GM18519 (cell line): Measurements from ENCODE around the gene CD300LG.
"Not testable (repeated sequence)": the region's sequence is repeated elsewhere in the genome, so short reads cannot be mapped to it uniquely, and the experiment has no call there.

Source experiments
- ATAC-seq: cut with Tn5 transposase; IDR thresholded peaks from one replicate; pipeline ENCODE4 v1.9.1; 2021; ENCODE audit warnings: mild to moderate bottlenecking, moderate library complexity; ENCODE audit not compliant: unreplicated experiment, low FRiP score

CD300LG gene

GRCh38 chr17:43823350-43824084, 23.5 kb upstream of the CD300LG start:
- no peak for ATAC-seq

DNA sequence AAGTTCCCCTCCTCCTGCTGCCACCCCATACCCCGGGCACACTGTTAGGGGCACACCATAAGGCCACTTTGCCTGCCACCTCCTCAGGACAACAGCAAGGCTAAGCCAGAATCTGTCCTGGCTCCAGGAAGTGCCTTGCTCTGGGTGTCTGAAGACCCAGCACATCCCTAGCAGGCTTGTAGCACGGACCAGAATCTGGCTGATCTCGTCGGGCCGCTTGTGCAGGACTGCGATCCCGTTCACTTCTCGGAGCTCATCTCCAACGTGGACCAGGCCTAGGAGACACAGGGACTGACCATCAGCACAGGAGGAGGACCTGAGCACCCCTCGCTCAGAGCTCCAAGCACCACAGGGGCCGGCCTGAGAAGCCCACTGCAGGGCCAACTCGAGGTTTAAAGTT, 21.4 kb upstream of the CD300LG start:
- ATAC-seq: no peak

- ATAC-seq: no peak
Observed at GRCh38 chr17:43826206-43826605, 20.8 kb upstream of the CD300LG start.

DNA sequence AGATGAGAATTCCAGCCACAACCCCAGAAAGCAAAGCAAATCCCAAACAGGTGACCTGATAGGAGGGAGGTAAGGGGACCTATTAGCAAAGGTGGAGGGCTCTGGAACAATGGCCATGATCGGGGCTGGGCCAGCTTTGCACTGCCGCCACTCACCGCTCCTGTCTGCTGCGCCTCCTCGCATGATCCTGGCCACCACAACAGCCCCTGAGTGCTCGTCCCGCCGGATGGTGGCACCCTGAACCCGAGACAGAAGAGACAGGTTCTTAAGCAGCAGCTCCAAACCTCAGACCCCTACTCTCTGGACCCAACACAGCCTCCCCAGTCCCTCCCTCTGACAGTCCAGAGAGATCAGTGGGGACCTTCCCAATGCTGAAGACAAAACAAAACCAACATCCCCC, 19.4 kb upstream of the CD300LG start:
- ATAC-seq: no peak

DNA sequence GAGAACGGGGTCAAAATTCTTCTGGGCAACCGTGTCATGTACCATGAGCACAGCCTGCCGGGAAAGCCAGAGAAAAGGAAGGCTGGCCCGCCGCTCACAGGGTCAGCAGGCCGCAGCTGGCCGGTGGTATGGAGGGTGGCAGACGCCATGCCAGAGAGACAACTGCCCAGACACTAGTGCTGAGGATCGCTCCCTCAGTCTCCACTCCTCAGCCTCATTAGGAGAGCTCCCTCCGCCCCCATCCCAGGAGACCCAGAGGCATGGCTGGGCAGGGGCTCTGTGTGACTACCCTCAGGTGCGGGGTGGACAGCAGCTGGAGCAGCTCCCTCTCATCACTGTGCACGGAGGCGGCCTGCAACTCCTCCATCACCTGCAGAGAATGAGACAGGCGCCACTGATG, 17.2 kb upstream of the CD300LG start:
- no peak for ATAC-seq

GRCh38 chr17:43830510-43831140, 16.4 kb upstream of the CD300LG start:
- no peak for ATAC-seq

- ATAC-seq: no peak
Observed at GRCh38 chr17:43831633-43832032, 15.3 kb upstream of the CD300LG start.

DNA sequence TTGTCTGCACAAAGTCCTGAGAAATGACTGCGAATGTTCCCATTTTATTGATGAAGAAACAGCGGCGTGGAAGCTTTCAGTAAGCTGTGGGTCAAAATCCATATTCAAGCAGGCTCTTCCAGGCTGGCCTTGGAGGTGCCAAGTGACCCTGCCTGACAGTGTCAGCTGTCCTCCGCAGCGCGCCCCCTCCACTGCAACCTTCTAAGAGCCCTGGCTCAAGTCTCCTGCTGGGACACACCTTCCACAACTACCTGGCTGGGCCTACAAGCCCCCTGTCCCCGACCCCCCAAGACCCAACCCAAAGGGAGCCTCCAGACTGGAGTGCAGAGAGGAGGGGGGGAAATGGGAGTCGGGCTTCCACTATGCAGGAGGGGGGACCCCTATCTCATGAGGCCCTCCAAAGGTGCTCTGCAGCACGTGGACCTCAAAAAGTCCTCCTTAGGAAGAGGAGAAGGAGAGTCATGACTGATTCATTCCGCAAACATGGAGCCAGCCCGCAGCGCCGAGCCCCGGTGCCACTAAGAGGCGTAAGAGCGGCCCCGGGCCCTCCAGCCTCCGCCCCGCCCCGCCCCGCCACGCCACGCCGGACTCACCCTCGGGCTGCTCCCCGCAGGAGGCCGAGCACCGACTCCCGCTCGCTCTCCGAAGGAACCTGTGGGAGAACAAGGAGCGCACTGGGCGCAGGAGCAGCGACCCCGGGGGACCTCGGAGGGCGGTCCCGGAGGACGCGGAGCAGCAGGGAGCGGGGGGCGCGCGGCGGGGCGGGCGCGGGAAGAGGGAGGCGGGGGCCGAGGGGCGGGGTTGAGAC, 14.6 kb upstream of the CD300LG start:
- ATAC-seq: no peak

GRCh38 chr17:43832976-43833829, 13.8 kb upstream of the CD300LG start, which contains the start of gene MPP3:
Gene MPP3, minus strand, starts transcription at chr17:43833146. Its CDS starts 1,240 bp downstream, at chr17:43831906.
- ATAC-seq: no peak

GRCh38 chr17:43834106-43834505, 12.9 kb upstream of the CD300LG start:
- no peak for ATAC-seq

GRCh38 chr17:43839670-43840108, 7.3 kb upstream of the CD300LG start:
- ATAC-seq: no peak

GRCh38 chr17:43840814-43841213, 6.2 kb upstream of the CD300LG start:
- ATAC-seq: no peak

DNA sequence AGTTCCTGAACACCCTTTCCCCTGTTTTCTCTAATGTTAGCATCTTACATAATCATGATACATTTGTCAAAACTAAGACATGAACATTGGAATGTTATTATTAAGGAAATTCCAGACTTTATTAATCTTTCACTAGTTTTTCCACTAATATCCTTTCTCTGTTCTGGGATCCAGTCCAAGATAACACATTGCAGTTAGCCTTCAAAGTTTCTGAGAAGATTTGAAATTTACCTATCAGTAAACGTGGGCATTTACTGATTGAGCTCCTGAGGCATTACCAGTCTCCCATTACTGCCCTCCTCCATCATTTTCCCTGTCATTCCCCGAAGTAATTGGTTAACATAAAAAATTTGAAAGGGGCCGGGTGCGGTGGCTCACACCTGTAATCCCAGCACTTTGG, 5.7 kb upstream of the CD300LG start:
- ATAC-seq: no peak

GRCh38 chr17:43842091-43842974, 4.6 kb upstream of the CD300LG start:
- ATAC-seq: not testable (repeated sequence)

DNA sequence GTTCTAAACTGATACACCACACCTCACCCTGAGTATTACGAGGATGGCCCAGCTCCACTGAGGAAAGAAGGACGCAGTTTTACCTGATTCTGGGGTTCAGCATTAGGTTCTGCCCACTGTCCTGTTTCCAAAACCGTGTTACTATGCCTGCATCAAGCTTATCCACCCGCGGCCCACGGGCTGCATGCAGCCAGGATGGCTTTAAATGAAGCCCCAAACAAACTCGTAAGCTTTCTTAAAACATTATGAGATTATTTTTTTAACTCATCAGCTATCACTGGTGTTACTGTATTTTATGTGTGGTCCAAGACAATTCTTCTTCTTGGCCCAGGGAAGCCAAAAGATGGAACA, 4.0 kb upstream of the CD300LG start:
- ATAC-seq: no peak

DNA sequence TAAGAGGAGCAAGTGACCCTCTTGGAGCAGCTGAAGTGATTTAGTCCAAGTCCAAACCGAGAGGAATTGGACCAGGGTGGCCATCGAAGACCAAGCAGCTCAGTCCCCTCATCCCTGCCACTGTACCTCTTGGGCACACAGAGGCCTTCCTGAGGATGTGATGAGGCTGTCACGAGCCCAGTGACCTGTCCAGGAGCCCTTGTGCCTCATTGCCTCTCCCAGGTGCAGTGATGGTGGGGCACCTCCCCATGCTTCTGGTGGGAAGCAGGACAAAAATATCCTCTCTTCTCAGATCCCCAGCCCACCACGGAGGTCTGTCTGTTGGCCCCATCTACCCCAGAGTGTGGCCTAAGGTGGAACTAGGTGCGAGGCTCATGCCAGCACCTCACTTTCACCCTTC, 2.7 kb upstream of the CD300LG start:
- ATAC-seq: no peak

DNA sequence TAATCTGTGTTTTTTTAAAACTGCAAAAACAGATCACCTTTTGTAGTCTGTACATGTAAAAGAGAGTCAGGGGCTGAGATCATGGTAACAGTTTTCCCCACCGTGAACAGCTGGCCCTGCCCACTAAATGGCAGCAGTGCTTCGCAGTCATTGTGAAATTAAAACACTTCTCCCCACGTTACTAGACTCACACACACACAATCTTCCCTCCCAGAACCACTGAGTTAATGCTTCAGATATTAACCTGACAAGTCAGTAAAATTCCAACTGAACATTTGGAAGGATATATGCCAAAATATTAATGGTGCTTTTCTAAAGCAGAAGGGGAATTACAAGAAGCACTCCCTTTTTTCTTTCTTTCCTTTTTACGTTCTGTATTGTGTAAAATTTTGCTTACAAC, 1.2 kb upstream of the CD300LG start:
- no peak for ATAC-seq

DNA sequence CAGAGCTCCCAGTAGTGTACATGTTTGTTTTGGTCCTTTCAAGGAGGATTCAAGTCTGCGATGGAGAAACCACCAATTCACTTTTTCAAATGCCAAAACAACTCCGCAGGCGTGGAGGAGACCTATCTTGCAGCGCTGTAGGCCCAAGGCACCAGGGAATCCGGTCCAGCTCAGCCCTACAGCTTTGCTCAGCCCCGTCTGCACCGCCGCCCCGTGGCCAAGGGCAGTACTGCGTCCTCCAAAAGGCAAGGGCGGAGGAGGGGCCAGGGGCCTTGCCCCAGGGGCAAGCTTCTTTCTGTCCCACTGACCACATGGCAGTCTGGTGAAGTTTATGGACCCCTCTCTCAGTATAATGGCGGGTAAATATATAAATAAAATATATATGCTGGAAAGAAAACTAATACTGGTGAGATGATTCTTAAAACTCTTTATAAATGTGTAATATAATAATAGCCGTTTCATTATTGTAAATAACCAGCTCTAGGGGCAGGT, 709 bp upstream of the CD300LG start:
- no peak for ATAC-seq

DNA sequence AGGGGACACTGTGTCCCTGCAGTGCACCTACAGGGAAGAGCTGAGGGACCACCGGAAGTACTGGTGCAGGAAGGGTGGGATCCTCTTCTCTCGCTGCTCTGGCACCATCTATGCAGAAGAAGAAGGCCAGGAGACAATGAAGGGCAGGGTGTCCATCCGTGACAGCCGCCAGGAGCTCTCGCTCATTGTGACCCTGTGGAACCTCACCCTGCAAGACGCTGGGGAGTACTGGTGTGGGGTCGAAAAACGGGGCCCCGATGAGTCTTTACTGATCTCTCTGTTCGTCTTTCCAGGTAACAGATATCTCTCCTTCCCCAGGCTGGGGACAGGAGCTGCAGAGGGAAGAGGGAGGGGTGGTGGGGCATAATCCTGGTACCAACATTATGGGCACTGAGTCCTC, 1.6 kb downstream of the CD300LG start:
- no peak for ATAC-seq
